OCI-LY7 (cell line): ENCODE measurements around the gene NEU2.

Experiments
- CTCF ChIP-seq: fragments of 200-600 bp; sonication (generic); conservative IDR thresholded peaks from 2 replicates; pipeline ENCODE4 v1.5.1; 2014; ENCODE audit warnings: mild to moderate bottlenecking, antibody characterized with exemption, low read length, moderate library complexity, mixed read lengths
- EZH2phosphoT487 ChIP-seq: fragments of 200-600 bp; sonication (generic); IDR thresholded peaks from 2 replicates; pipeline ENCODE4 v1.6.1; 2018; ENCODE audit warnings: low read depth, borderline replicate concordance, mild to moderate bottlenecking, mixed run types, antibody characterized with exemption, low read length, moderate library complexity, mixed read lengths

GRCh38 chr2:232986155-232986554, 46.3 kb upstream of the NEU2 start:
- TF ChIP-seq CTCF (no peak), EZH2phosphoT487 (no peak)
